HepG2 (cell line): ENCODE measurements around the gene POLRMT. TPM values are rescaled to one million over a fixed set of nuclear protein-coding genes. Genes with fewer than 3 reads are reported as not detected.

ENCODE experiments used
- CCDC6 ChIP-seq: sonication (generic); formaldehyde crosslinking; IDR thresholded peaks from 2 replicates; pipeline ENCODE4 v1.8.1; 2022; ENCODE audit warnings: mild to moderate bottlenecking, missing genetic modification reagents, moderate library complexity
- GABPB1 ChIP-seq: IDR thresholded peaks from 2 replicates; pipeline ENCODE4 v1.6.1; 2016; ENCODE audit warnings: mild to moderate bottlenecking, missing genetic modification reagents, moderate library complexity, missing compliant biosample characterization
- KDM3A ChIP-seq: IDR thresholded peaks from 2 replicates; pipeline ENCODE4 v1.6.1; 2018; ENCODE audit warnings: low read depth, missing compliant biosample characterization
- KLF6 ChIP-seq: IDR thresholded peaks from 2 replicates; pipeline ENCODE4 v1.8.0; 2016; ENCODE audit warnings: missing biosample characterization, missing genetic modification reagents
- MXD4 ChIP-seq: IDR thresholded peaks from 2 replicates; pipeline ENCODE4 v1.6.1; 2016; ENCODE audit warnings: mild to moderate bottlenecking, missing biosample characterization, missing genetic modification reagents
- MYNN ChIP-seq: sonication (generic); formaldehyde crosslinking; IDR thresholded peaks from 2 replicates; pipeline ENCODE4 v1.4.0; 2020; ENCODE audit warnings: mild to moderate bottlenecking, low read depth, missing genetic modification reagents
- NCOA1 ChIP-seq: sonication (generic); formaldehyde crosslinking; IDR thresholded peaks from 2 replicates; pipeline ENCODE4 v1.9.0; 2021; ENCODE audit warnings: missing genetic modification reagents
- NFYB ChIP-seq: sonication (generic); formaldehyde crosslinking; IDR thresholded peaks from 2 replicates; pipeline ENCODE4 v1.4.0; 2020; ENCODE audit warnings: missing genetic modification reagents
- NRL ChIP-seq: sonication (generic); formaldehyde crosslinking; IDR thresholded peaks from 2 replicates; pipeline ENCODE4 v1.5.0; 2020; ENCODE audit warnings: missing genetic modification reagents, mild to moderate bottlenecking, moderate library complexity, borderline replicate concordance
- RXRB ChIP-seq: IDR thresholded peaks from 2 replicates; pipeline ENCODE4 v1.6.1; 2016; ENCODE audit warnings: borderline replicate concordance, missing genetic modification reagents, missing compliant biosample characterization
- SNAI1 ChIP-seq: sonication (generic); formaldehyde crosslinking; IDR thresholded peaks from 2 replicates; pipeline ENCODE4 v1.5.0; 2020; ENCODE audit warnings: mild to moderate bottlenecking, missing genetic modification reagents, borderline replicate concordance
- SP140L ChIP-seq: sonication (generic); formaldehyde crosslinking; IDR thresholded peaks from 2 replicates; pipeline ENCODE4 v1.4.0; 2020; ENCODE audit warnings: missing genetic modification reagents, borderline replicate concordance
- THAP11 ChIP-seq: IDR thresholded peaks from 2 replicates; pipeline ENCODE4 v1.6.1; 2016; ENCODE audit warnings: missing biosample characterization, missing genetic modification reagents
- TMF1 ChIP-seq: sonication (generic); formaldehyde crosslinking; IDR thresholded peaks from 2 replicates; pipeline ENCODE4 v1.8.1; 2022; ENCODE audit warnings: low read depth, missing genetic modification reagents
- ZFX ChIP-seq: sonication (generic); formaldehyde crosslinking; IDR thresholded peaks from 2 replicates; pipeline ENCODE4 v1.4.0; 2020; ENCODE audit warnings: mild to moderate bottlenecking, low read depth, missing genetic modification reagents, moderate library complexity
- ZNF20 ChIP-seq: sonication (generic); formaldehyde crosslinking; IDR thresholded peaks from 2 replicates; pipeline ENCODE4 v1.4.0; 2020; ENCODE audit warnings: mild to moderate bottlenecking, moderate library complexity, missing genetic modification reagents
- ZNF256 ChIP-seq: sonication (generic); formaldehyde crosslinking; conservative IDR thresholded peaks from 2 replicates; pipeline ENCODE4 v1.4.0; 2020; ENCODE audit warnings: missing genetic modification reagents
- ZNF3 ChIP-seq: IDR thresholded peaks from 2 replicates; pipeline ENCODE4 v1.7.0; 2017; ENCODE audit warnings: inconsistent platforms
- ZNF34 ChIP-seq: sonication (generic); formaldehyde crosslinking; IDR thresholded peaks from 2 replicates; pipeline ENCODE4 v1.4.0; 2020; ENCODE audit warnings: mild to moderate bottlenecking, missing genetic modification reagents, borderline replicate concordance
- ZNF546 ChIP-seq: sonication (generic); formaldehyde crosslinking; conservative IDR thresholded peaks from 2 replicates; pipeline ENCODE4 v1.8.1; 2023; ENCODE audit warnings: mild to moderate bottlenecking, missing genetic modification reagents
- ZNF547 ChIP-seq: sonication (generic); formaldehyde crosslinking; IDR thresholded peaks from 2 replicates; pipeline ENCODE4 v1.5.1; 2020; ENCODE audit warnings: mild to moderate bottlenecking, missing genetic modification reagents
- ZNF773 ChIP-seq: sonication (generic); formaldehyde crosslinking; IDR thresholded peaks from 2 replicates; pipeline ENCODE4 v1.4.0; 2020; ENCODE audit warnings: missing genetic modification reagents, borderline replicate concordance
- ZNF790 ChIP-seq: sonication (generic); formaldehyde crosslinking; IDR thresholded peaks from 2 replicates; pipeline ENCODE4 v1.8.0; 2022; ENCODE audit warnings: missing genetic modification reagents, mild to moderate bottlenecking, borderline replicate concordance
- polyA plus RNA-seq, 8 experiments: library from polyadenylated mRNA; depleted of rRNA in 3 of 8; stranded (reverse) in 7 of 8; unstranded in 1 of 8; fragments of >200 nt; fragmentation: Illumina TruSeq in 4 of 8; extraction: Trizol in 4 of 8; gene quantifications; 2 replicates each; pipeline versions ENCODE4 v1.2.1 to v1.2.3, GENCODE V29; 2011 to 2016; ENCODE audit warnings: low read depth in 4 of 8, missing spikeins in 1 of 8, mixed read lengths in 1 of 8; ENCODE audit not compliant: insufficient read depth in 1 of 8
- total RNA-seq, 5 experiments: library from RNA; depleted of rRNA; stranded (reverse); fragments of >200 nt; fragmentation: Illumina TruSeq; extraction: Trizol; gene quantifications; 2 replicates each; pipeline ENCODE4 v1.2.3, GENCODE V29; 2016; ENCODE audit warnings: low read depth in 1 of 5
- TF ChIP-seq, protein P1 (sequence below): IDR thresholded peaks from 2 replicates; pipeline ENCODE4 v1.6.1; 2016; ENCODE audit warnings: low read depth, control low read depth
- TF ChIP-seq, protein P2 (sequence below): sonication (generic); formaldehyde crosslinking; IDR thresholded peaks from 2 replicates; pipeline ENCODE4 v1.4.0; 2020; ENCODE audit warnings: missing genetic modification reagents

Gene POLRMT
- total and polyA plus RNA-seq, 2 of the 13 experiments (the other 11 are each of a cell fraction or from before 2014, with no cell fraction given) = 78.0 to 101 TPM

GRCh38 chr19:591099-591958 lies 42.0 kb downstream of the POLRMT start (continued):
- TF ChIP-seq KDM3A (CRISPR knock-in tag) (no peak), ZFX (CRISPR knock-in tag) (no peak), ZNF547 (CRISPR knock-in tag) (peak; percentile 43; the same call in 1 of the 2 replicates), ZNF3 (CRISPR knock-in tag) (no peak), ZNF34 (no peak), ZNF773 (CRISPR knock-in tag) (peak; percentile 73; the same call in 1 of the 2 replicates), ZNF546 (CRISPR knock-in tag) (peak; percentile 63; the same call in 1 of the 2 replicates), RXRB (CRISPR knock-in tag) (peak; percentile 61; the same call in 1 of the 2 replicates), SP140L (CRISPR knock-in tag) (no peak), CCDC6 (CRISPR knock-in tag) (peak; percentile 67; the same call in 1 of the 2 replicates), NFYB (CRISPR knock-in tag) (0 out of 2 replicates have a peak, but pooled peaks have one; percentile 27), NRL (CRISPR knock-in tag) (peak; percentile 57; the same call in 1 of the 2 replicates), GABPB1 (peak; percentile 57; the same call in 1 of the 2 replicates), MYNN (CRISPR knock-in tag) (no peak), ZNF20 (CRISPR knock-in tag) (no peak), THAP11 (CRISPR knock-in tag) (peak; percentile 39; the same call in 1 of the 2 replicates), ZNF790 (peak; percentile 63; the same call in 1 of the 2 replicates), TMF1 (CRISPR knock-in tag) (peak; percentile 71; the same call in 1 of the 2 replicates), MXD4 (peak; percentile 66; the same call in 1 of the 2 replicates), SNAI1 (peak; percentile 95; the same call in 1 of the 2 replicates), KLF6 (CRISPR knock-in tag) (peak; percentile 91), ZNF256 (CRISPR knock-in tag) (peak; percentile 80; the same call in 1 of the 2 replicates), NCOA1 (CRISPR knock-in tag) (no peak)
- TF ChIP-seq, protein P1, sequence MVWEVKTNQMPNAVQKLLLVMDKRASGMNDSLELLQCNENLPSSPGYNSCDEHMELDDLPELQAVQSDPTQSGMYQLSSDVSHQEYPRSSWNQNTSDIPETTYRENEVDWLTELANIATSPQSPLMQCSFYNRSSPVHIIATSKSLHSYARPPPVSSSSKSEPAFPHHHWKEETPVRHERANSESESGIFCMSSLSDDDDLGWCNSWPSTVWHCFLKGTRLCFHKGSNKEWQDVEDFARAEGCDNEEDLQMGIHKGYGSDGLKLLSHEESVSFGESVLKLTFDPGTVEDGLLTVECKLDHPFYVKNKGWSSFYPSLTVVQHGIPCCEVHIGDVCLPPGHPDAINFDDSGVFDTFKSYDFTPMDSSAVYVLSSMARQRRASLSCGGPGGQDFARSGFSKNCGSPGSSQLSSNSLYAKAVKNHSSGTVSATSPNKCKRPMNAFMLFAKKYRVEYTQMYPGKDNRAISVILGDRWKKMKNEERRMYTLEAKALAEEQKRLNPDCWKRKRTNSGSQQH = 0 out of 2 replicates have a peak, but pooled peaks have one; percentile 71
- TF ChIP-seq, protein P2, sequence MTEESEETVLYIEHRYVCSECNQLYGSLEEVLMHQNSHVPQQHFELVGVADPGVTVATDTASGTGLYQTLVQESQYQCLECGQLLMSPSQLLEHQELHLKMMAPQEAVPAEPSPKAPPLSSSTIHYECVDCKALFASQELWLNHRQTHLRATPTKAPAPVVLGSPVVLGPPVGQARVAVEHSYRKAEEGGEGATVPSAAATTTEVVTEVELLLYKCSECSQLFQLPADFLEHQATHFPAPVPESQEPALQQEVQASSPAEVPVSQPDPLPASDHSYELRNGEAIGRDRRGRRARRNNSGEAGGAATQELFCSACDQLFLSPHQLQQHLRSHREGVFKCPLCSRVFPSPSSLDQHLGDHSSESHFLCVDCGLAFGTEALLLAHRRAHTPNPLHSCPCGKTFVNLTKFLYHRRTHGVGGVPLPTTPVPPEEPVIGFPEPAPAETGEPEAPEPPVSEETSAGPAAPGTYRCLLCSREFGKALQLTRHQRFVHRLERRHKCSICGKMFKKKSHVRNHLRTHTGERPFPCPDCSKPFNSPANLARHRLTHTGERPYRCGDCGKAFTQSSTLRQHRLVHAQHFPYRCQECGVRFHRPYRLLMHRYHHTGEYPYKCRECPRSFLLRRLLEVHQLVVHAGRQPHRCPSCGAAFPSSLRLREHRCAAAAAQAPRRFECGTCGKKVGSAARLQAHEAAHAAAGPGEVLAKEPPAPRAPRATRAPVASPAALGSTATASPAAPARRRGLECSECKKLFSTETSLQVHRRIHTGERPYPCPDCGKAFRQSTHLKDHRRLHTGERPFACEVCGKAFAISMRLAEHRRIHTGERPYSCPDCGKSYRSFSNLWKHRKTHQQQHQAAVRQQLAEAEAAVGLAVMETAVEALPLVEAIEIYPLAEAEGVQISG (CRISPR knock-in tag) = peak; percentile 66
